ENCODE results near the gene VWA3A. TPM values are rescaled to one million over a fixed set of nuclear protein-coding genes. Genes with fewer than 3 reads are reported as not detected.
A peak's percentile ranks its signal among the peaks of the same experiment; 100 is the strongest.

VWA3A gene
- total RNA-seq, 1 donor from 2014 or later: not detected

GRCh38 chr16:22089910-22090309 is 2.4 kb upstream of the VWA3A start:
- H3K9me3 ChIP-seq (ENCODE audit: insufficient read depth, low read depth, low read length): no peaks in the 10 kb centered on the region
- no peak overlapping the region for H3K4me3 ChIP-seq (ENCODE audit: insufficient read depth, low read depth, low read length)
- H3K9ac ChIP-seq (ENCODE audit: low read length): no peak overlapping the region
- Mint-ChIP-seq H3K36me3 (ENCODE audit: low read depth, unreplicated experiment) (peaks cover 2% of the 10 kb centered on the region), H3K4me3 (ENCODE audit: unreplicated experiment) (no peak overlapping the region), H3K9me3 (ENCODE audit: unreplicated experiment) (no peaks in the 10 kb centered on the region), H3K27me3 (ENCODE audit: low read depth, unreplicated experiment) (peaks cover under 1% of the 10 kb centered on the region), H3K4me1 (ENCODE audit: low read depth, unreplicated experiment) (peaks cover 8% of the 10 kb centered on the region), H3K27ac (ENCODE audit: unreplicated experiment) (no peak overlapping the region)
- no peak overlapping the region for H3K27ac ChIP-seq (ENCODE audit: low read depth, low read length)
- peaks cover 2% of the 10 kb centered on the region for H3K36me3 ChIP-seq (ENCODE audit: insufficient read depth, low read length)
- no peaks in the 10 kb centered on the region for H4K20me1 ChIP-seq (ENCODE audit: insufficient read depth, low read length)
- no peak overlapping the region for H2AFZ ChIP-seq (ENCODE audit: low read depth, low read length)
- DNase-seq (ENCODE audit: low read depth) (no peak), FAIRE-seq (no peak)
- no peak for TF ChIP-seq CTCF (IDR thresholded peaks at IDR 0.05; ENCODE audit: insufficient read depth, low read depth, low read length)
- H3K4me1 ChIP-seq (ENCODE audit: insufficient read depth, low read length): peaks cover 4% of the 10 kb centered on the region
- H3K27me3 ChIP-seq (ENCODE audit: insufficient read depth, low read length): peaks cover 5% of the 10 kb centered on the region
- no peak overlapping the region for H3K4me2 ChIP-seq (ENCODE audit: low read length)
- H3K79me2 ChIP-seq (ENCODE audit: insufficient read depth, low read length): no peaks in the 10 kb centered on the region

DNA sequence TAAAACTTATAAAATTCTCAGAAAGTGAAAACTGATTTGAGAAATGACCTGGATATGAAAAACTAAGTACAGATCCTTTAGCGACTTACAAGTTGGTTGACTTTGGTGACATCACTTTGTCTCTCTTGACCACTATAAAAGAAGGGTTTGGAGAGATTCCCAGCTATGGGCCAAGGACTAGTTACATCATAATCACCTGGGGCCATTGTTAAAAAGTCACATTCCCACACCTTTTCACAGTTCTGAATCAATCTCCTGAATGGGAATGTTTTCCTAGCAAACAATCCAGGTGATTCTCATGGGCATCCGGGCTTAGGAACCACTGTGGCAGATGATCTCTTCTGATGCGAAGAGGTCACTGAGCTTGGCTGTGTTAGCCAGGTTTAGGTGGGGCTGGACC is 620 bp upstream of the VWA3A start:
- Histone ChIP-seq H3K79me2 (ENCODE audit: insufficient read depth, low read length) (no peaks in the 10 kb centered on the region), H4K20me1 (ENCODE audit: insufficient read depth, low read length) (no peaks in the 10 kb centered on the region), H2AFZ (ENCODE audit: low read depth, low read length) (no peak overlapping the region), H3K4me2 (ENCODE audit: low read length) (no peak overlapping the region), H3K4me3 (ENCODE audit: insufficient read depth, low read depth, low read length) (no peak overlapping the region), H3K9ac (ENCODE audit: low read length) (no peak overlapping the region), H3K4me1 (ENCODE audit: insufficient read depth, low read length) (peaks cover 4% of the 10 kb centered on the region), H3K27me3 (ENCODE audit: insufficient read depth, low read length) (peaks cover 5% of the 10 kb centered on the region), H3K36me3 (ENCODE audit: insufficient read depth, low read length) (no peaks in the 10 kb centered on the region), H3K27ac (ENCODE audit: low read depth, low read length) (no peak overlapping the region), H3K9me3 (ENCODE audit: insufficient read depth, low read depth, low read length) (no peaks in the 10 kb centered on the region)
- TF ChIP-seq EZH2 (IDR thresholded peaks at IDR 0.05; ENCODE audit: insufficient read depth, low read length) (no peak), CTCF (IDR thresholded peaks at IDR 0.05; ENCODE audit: insufficient read depth, low read depth, low read length) (no peak)
- Mint-ChIP-seq H3K9me3 (ENCODE audit: unreplicated experiment) (no peaks in the 10 kb centered on the region), H3K27ac (ENCODE audit: unreplicated experiment) (peak overlapping the region; percentile 59), H3K4me3 (ENCODE audit: unreplicated experiment) (no peak overlapping the region), H3K36me3 (ENCODE audit: low read depth, unreplicated experiment) (peaks cover 2% of the 10 kb centered on the region), H3K4me1 (ENCODE audit: low read depth, unreplicated experiment) (peaks cover 8% of the 10 kb centered on the region), H3K27me3 (ENCODE audit: low read depth, unreplicated experiment) (peaks cover 5% of the 10 kb centered on the region)
- DNase-seq (ENCODE audit: low read depth): no peak
- FAIRE-seq: no peak

GRCh38 chr16:22093331-22093730 is 990 bp downstream of the VWA3A start:
- H3K27me3 ChIP-seq (ENCODE audit: insufficient read depth, low read length): peaks cover 5% of the 10 kb centered on the region
- TF ChIP-seq CTCF (IDR thresholded peaks at IDR 0.05; ENCODE audit: insufficient read depth, low read depth, low read length) (no peak), EZH2 (IDR thresholded peaks at IDR 0.05; ENCODE audit: insufficient read depth, low read length) (no peak)
- no peak for FAIRE-seq

More at GRCh38 chr16:22093331-22093730, 990 bp downstream of the VWA3A start:
- H3K36me3 Mint-ChIP-seq (ENCODE audit: low read depth, unreplicated experiment): no peaks in the 10 kb centered on the region
- no peak overlapping the region for H2AFZ ChIP-seq (ENCODE audit: low read depth, low read length)
- H3K4me1 ChIP-seq (ENCODE audit: insufficient read depth, low read length): peaks cover 4% of the 10 kb centered on the region
- no peak overlapping the region for H3K9ac ChIP-seq (ENCODE audit: low read length)
- H3K27ac ChIP-seq (ENCODE audit: low read depth, low read length): no peak overlapping the region
- H3K4me3 ChIP-seq (ENCODE audit: insufficient read depth, low read depth, low read length): no peak overlapping the region
- H3K9me3 Mint-ChIP-seq (ENCODE audit: unreplicated experiment): no peaks in the 10 kb centered on the region
- H3K36me3 ChIP-seq (ENCODE audit: insufficient read depth, low read length): no peaks in the 10 kb centered on the region
- no peaks in the 10 kb centered on the region for H4K20me1 ChIP-seq (ENCODE audit: insufficient read depth, low read length)
- no peak overlapping the region for H3K4me3 Mint-ChIP-seq (ENCODE audit: unreplicated experiment)
- H3K9me3 ChIP-seq (ENCODE audit: insufficient read depth, low read depth, low read length): no peaks in the 10 kb centered on the region
- H3K27me3 Mint-ChIP-seq (ENCODE audit: low read depth, unreplicated experiment): peaks cover 7% of the 10 kb centered on the region
- no peak overlapping the region for H3K4me2 ChIP-seq (ENCODE audit: low read length)
- no peaks in the 10 kb centered on the region for H3K79me2 ChIP-seq (ENCODE audit: insufficient read depth, low read length)
- H3K27ac Mint-ChIP-seq (ENCODE audit: unreplicated experiment): no peak overlapping the region
- peaks cover 8% of the 10 kb centered on the region for H3K4me1 Mint-ChIP-seq (ENCODE audit: low read depth, unreplicated experiment)
- DNase-seq (ENCODE audit: low read depth): no peak
